ENCODE data around the gene ZBTB16.

- TF ChIP-seq SP1 (IDR thresholded peaks at IDR 0.05) (no peak), ZNF384 (IDR thresholded peaks at IDR 0.05) (no peak), FOXK2 (IDR thresholded peaks at IDR 0.05) (no peak), LEF1 (IDR thresholded peaks at IDR 0.05; ENCODE audit: borderline replicate concordance) (no peak), NFRKB (IDR thresholded peaks at IDR 0.05) (no peak)
Measured at GRCh38 chr11:114142707-114143106, 83.2 kb downstream of the ZBTB16 start.

All from HEK293T (cell line).